WTC11 (cell line): Measurements from ENCODE around the gene NLRP13. TPM values are rescaled to one million over a fixed set of nuclear protein-coding genes. Genes with fewer than 3 reads are reported as not detected.
"Not testable (repeated sequence)": the region's sequence is repeated elsewhere in the genome, so short reads cannot be mapped to it uniquely, and the experiment has no call there.

Experiments
- ATAC-seq: fragments of 200-7000 bp; cut with Tn5 transposase; 2 replicates; pipeline ENCODE4 v1.10.0; 2021; ENCODE audit warnings: mild to moderate bottlenecking, moderate library complexity
- CTCF ChIA-PET: fragments of 300-600 bp; sonication (Branson Sonifier 250); formaldehyde crosslinking; loops from one replicate; lab custom pipeline; 2021; ENCODE audit warnings: antibody characterized with exemption; lab: Charles Lee
- POLR2A ChIA-PET: fragments of 350-600 bp; sonication (Branson Sonifier 250); formaldehyde crosslinking; loops from one replicate; lab custom pipeline; 2021; ENCODE audit warnings: antibody characterized with exemption; lab: Charles Lee
- DNase-seq: peaks from one replicate; pipeline ENCODE4 v3.0.0; 2021; ENCODE audit warnings: low spot score
- H3K27ac Mint-ChIP-seq: 2 replicates; pipeline ENCODE4 v1.8.0; 2021; ENCODE audit warnings: mixed read lengths
- H3K27me3 Mint-ChIP-seq: 2 replicates; pipeline ENCODE4 v1.8.0; 2021; ENCODE audit warnings: low read depth, mild to moderate bottlenecking, moderate library complexity, mixed read lengths
- H3K36me3 Mint-ChIP-seq: 2 replicates; pipeline ENCODE4 v1.8.0; 2021; ENCODE audit warnings: mixed read lengths
- H3K4me1 Mint-ChIP-seq: 2 replicates; pipeline ENCODE4 v1.8.0; 2022; ENCODE audit warnings: mixed read lengths
- H3K4me3 Mint-ChIP-seq: 2 replicates; pipeline ENCODE4 v1.8.0; 2021; ENCODE audit warnings: mild to moderate bottlenecking, moderate library complexity, mixed read lengths
- H3K9me3 Mint-ChIP-seq: 2 replicates; pipeline ENCODE4 v1.8.0; 2021; ENCODE audit warnings: mixed read lengths
- CBFB ChIP-seq: sonication (generic); formaldehyde crosslinking; IDR thresholded peaks from 2 replicates; pipeline ENCODE4 v1.8.1; 2022; ENCODE audit warnings: mild to moderate bottlenecking, low read depth, missing genetic modification reagents
- E2F4 ChIP-seq: sonication (generic); formaldehyde crosslinking; IDR thresholded peaks from 2 replicates; pipeline ENCODE4 v1.8.1; 2022; ENCODE audit warnings: low read depth, mild to moderate bottlenecking, moderate library complexity, missing genetic modification reagents, borderline replicate concordance
- ELF4 ChIP-seq: sonication (generic); formaldehyde crosslinking; IDR thresholded peaks from 2 replicates; pipeline ENCODE4 v1.8.1; 2022; ENCODE audit warnings: low read depth, mild to moderate bottlenecking, moderate library complexity, missing genetic modification reagents
- ETV6 ChIP-seq: sonication (generic); formaldehyde crosslinking; IDR thresholded peaks from 2 replicates; pipeline ENCODE4 v1.8.1; 2022; ENCODE audit warnings: mild to moderate bottlenecking, missing genetic modification reagents
- FOXK1 ChIP-seq: sonication (generic); formaldehyde crosslinking; IDR thresholded peaks from 2 replicates; pipeline ENCODE4 v1.8.0; 2022; ENCODE audit warnings: mild to moderate bottlenecking, moderate library complexity, missing genetic modification reagents
- FOXP1 ChIP-seq: sonication (generic); formaldehyde crosslinking; IDR thresholded peaks from 2 replicates; pipeline ENCODE4 v1.8.0; 2022; ENCODE audit warnings: missing genetic modification reagents, mild to moderate bottlenecking, moderate library complexity, borderline replicate concordance
- GRHL2 ChIP-seq: fragments of 250-450 bp; sonication (Bioruptor Pico); IDR thresholded peaks from 2 replicates; pipeline ENCODE4 v1.8.0; 2022; ENCODE audit warnings: mild to moderate bottlenecking, moderate library complexity; ENCODE audit not compliant: insufficient replicate concordance, severe bottlenecking
- IRF2 ChIP-seq: sonication (generic); formaldehyde crosslinking; IDR thresholded peaks from 2 replicates; pipeline ENCODE4 v1.8.0; 2022; ENCODE audit warnings: low read depth, missing genetic modification reagents, borderline replicate concordance
- OVOL2 ChIP-seq: fragments of 250-450 bp; sonication (Bioruptor Pico); IDR thresholded peaks from 2 replicates; pipeline ENCODE4 v1.9.0; 2021; ENCODE audit warnings: mild to moderate bottlenecking, borderline replicate concordance
- TEAD1 ChIP-seq: sonication (generic); formaldehyde crosslinking; IDR thresholded peaks from 2 replicates; pipeline ENCODE4 v1.8.0; 2022; ENCODE audit warnings: mild to moderate bottlenecking, missing genetic modification reagents
- ZNF138 ChIP-seq: sonication (generic); formaldehyde crosslinking; conservative IDR thresholded peaks from 2 replicates; pipeline ENCODE4 v1.8.1; 2022; ENCODE audit warnings: mild to moderate bottlenecking, moderate library complexity, missing genetic modification reagents
- ZNF219 ChIP-seq: sonication (generic); formaldehyde crosslinking; IDR thresholded peaks from 2 replicates; pipeline ENCODE4 v1.8.0; 2023; ENCODE audit warnings: missing genetic modification reagents, mild to moderate bottlenecking, borderline replicate concordance
- ZNF232 ChIP-seq: sonication (generic); formaldehyde crosslinking; IDR thresholded peaks from 2 replicates; pipeline ENCODE4 v1.8.0; 2022; ENCODE audit warnings: mild to moderate bottlenecking, missing genetic modification reagents
- ZNF396 ChIP-seq: fragments of 250-450 bp; sonication (Bioruptor Pico); IDR thresholded peaks from 2 replicates; pipeline ENCODE4 v1.8.0; 2021; ENCODE audit warnings: mild to moderate bottlenecking, moderate library complexity, borderline replicate concordance
- ZNF423 ChIP-seq: fragments of 250-450 bp; sonication (Bioruptor Pico); IDR thresholded peaks from 2 replicates; pipeline ENCODE4 v2.1.2; 2022; ENCODE audit warnings: mild to moderate bottlenecking, moderate library complexity
- total RNA-seq: library from RNA; stranded (reverse); gene quantifications from 3 replicates; pipeline ENCODE4 v1.2.3, GENCODE V29; 2021
- TF ChIP-seq, protein P1 (sequence below): sonication (generic); formaldehyde crosslinking; conservative IDR thresholded peaks from 2 replicates; pipeline ENCODE4 v1.8.1; 2023; ENCODE audit warnings: mild to moderate bottlenecking, low read depth, missing genetic modification reagents, moderate library complexity
- TF ChIP-seq, protein P2 (sequence below): sonication (generic); formaldehyde crosslinking; IDR thresholded peaks from 2 replicates; pipeline ENCODE4 v1.8.0; 2022; ENCODE audit warnings: mild to moderate bottlenecking, missing genetic modification reagents

The NLRP13 gene
- total RNA-seq, 1 experiment from 2014 or later = not detected

DNA sequence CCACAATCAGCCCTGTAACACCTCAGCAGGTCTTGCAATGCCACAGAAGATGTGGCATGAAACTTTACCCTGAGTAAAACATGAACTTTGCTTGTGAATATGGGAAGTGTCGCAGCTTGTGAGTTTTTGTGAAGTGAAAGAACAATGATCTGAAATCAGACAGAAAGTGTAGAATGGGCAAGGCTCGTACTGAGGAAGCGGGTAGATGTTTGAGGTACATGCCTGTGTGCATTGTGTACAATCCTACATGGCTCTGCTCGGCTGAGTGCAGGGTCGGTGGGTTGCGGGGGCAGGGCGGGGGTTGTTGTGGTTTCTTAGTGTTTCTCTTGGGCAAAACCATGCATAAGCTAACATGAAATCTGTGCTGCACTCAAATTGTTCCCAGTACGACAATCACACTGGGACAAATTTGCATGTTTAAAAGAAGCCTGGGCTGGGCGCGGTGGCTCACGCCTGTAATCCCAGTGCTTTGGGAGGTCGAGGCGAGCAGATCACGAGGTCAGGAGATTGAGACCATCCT lies 1.1 kb downstream of the NLRP13 start:
- H3K4me3 Mint-ChIP-seq = no peak overlapping the region
- ChIA-PET POLR2A (no interaction called here), CTCF (no interaction called here)
- no peak for ATAC-seq
- no peak overlapping the region for H3K27ac Mint-ChIP-seq
- H3K27me3 Mint-ChIP-seq = peaks cover 15% of the 10 kb centered on the region
- no peak for DNase-seq
- H3K4me1 Mint-ChIP-seq = no peaks in the 10 kb centered on the region
- H3K36me3 Mint-ChIP-seq = peaks cover 67% of the 10 kb centered on the region
- peaks cover 91% of the 10 kb centered on the region for H3K9me3 Mint-ChIP-seq
- TF ChIP-seq ETV6 (no peak), CBFB (CRISPR knock-in tag) (no peak), TEAD1 (CRISPR knock-in tag) (no peak), ZNF423 (CRISPR knock-in tag) (no peak), ZNF232 (CRISPR knock-in tag) (no peak), ZNF138 (CRISPR knock-in tag) (no peak), GRHL2 (CRISPR knock-in tag) (no peak)

- POLR2A ChIA-PET, ATAC-seq, CTCF ChIA-PET, H3K4me3 Mint-ChIP-seq, H3K27ac Mint-ChIP-seq, DNase-seq, H3K4me1 Mint-ChIP-seq, H3K27me3 Mint-ChIP-seq: not testable (repeated sequence)
- Mint-ChIP-seq H3K9me3 (peaks cover 91% of the 10 kb centered on the region), H3K36me3 (peaks cover 70% of the 10 kb centered on the region)
These were observed 2.9 kb downstream of the NLRP13 start for GRCh38 chr19:55929258-55929657.

DNA sequence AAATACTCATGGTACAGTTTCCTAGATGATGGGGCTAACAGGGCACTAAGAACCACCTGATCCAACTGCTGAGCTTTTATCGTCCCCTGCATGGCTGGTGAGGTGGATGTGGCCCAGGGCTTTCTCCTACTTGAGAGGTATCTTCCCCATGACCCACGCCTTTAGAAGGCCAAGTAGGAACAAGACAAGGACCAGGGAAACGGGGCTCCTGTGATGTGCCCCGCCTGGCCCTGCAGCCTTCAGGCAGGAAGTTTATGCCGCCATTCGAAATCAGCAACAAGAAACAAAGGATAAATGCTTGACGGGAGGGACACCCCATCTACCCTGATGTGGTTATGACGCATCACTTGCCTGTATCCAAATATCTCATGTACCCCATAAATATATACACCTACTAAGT lies 4.1 kb downstream of the NLRP13 start:
- CTCF ChIA-PET = no interaction called here
- no peak overlapping the region for H3K27ac Mint-ChIP-seq
- no peak for ATAC-seq
- no peak for DNase-seq
- TF ChIP-seq FOXP1 (CRISPR knock-in tag) (no peak), ELF4 (CRISPR knock-in tag) (no peak), FOXK1 (CRISPR knock-in tag) (no peak), IRF2 (CRISPR knock-in tag) (no peak), OVOL2 (CRISPR knock-in tag) (no peak), ZNF396 (CRISPR knock-in tag) (no peak), ZNF219 (CRISPR knock-in tag) (no peak), E2F4 (CRISPR knock-in tag) (no peak)
- TF ChIP-seq, protein P1, sequence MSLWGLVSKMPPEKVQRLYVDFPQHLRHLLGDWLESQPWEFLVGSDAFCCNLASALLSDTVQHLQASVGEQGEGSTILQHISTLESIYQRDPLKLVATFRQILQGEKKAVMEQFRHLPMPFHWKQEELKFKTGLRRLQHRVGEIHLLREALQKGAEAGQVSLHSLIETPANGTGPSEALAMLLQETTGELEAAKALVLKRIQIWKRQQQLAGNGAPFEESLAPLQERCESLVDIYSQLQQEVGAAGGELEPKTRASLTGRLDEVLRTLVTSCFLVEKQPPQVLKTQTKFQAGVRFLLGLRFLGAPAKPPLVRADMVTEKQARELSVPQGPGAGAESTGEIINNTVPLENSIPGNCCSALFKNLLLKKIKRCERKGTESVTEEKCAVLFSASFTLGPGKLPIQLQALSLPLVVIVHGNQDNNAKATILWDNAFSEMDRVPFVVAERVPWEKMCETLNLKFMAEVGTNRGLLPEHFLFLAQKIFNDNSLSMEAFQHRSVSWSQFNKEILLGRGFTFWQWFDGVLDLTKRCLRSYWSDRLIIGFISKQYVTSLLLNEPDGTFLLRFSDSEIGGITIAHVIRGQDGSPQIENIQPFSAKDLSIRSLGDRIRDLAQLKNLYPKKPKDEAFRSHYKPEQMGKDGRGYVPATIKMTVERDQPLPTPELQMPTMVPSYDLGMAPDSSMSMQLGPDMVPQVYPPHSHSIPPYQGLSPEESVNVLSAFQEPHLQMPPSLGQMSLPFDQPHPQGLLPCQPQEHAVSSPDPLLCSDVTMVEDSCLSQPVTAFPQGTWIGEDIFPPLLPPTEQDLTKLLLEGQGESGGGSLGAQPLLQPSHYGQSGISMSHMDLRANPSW (CRISPR knock-in tag) = no peak
- TF ChIP-seq, protein P2, sequence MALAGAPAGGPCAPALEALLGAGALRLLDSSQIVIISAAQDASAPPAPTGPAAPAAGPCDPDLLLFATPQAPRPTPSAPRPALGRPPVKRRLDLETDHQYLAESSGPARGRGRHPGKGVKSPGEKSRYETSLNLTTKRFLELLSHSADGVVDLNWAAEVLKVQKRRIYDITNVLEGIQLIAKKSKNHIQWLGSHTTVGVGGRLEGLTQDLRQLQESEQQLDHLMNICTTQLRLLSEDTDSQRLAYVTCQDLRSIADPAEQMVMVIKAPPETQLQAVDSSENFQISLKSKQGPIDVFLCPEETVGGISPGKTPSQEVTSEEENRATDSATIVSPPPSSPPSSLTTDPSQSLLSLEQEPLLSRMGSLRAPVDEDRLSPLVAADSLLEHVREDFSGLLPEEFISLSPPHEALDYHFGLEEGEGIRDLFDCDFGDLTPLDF = no peak
- POLR2A ChIA-PET = no interaction called here
- H3K36me3 Mint-ChIP-seq = peaks cover 67% of the 10 kb centered on the region
- H3K27me3 Mint-ChIP-seq = peaks cover 6% of the 10 kb centered on the region
- peaks cover 90% of the 10 kb centered on the region for H3K9me3 Mint-ChIP-seq
- no peak overlapping the region for H3K4me3 Mint-ChIP-seq
- H3K4me1 Mint-ChIP-seq = no peaks in the 10 kb centered on the region
